Effector CD8-positive, alpha-beta T cell (primary cell): ENCODE measurements around the gene ZNF140.

Experiments used
- DNase-seq: peaks from one replicate; lab custom pipeline; 2025; lab: John Stamatoyannopoulos, UW

The ZNF140 gene

DNA sequence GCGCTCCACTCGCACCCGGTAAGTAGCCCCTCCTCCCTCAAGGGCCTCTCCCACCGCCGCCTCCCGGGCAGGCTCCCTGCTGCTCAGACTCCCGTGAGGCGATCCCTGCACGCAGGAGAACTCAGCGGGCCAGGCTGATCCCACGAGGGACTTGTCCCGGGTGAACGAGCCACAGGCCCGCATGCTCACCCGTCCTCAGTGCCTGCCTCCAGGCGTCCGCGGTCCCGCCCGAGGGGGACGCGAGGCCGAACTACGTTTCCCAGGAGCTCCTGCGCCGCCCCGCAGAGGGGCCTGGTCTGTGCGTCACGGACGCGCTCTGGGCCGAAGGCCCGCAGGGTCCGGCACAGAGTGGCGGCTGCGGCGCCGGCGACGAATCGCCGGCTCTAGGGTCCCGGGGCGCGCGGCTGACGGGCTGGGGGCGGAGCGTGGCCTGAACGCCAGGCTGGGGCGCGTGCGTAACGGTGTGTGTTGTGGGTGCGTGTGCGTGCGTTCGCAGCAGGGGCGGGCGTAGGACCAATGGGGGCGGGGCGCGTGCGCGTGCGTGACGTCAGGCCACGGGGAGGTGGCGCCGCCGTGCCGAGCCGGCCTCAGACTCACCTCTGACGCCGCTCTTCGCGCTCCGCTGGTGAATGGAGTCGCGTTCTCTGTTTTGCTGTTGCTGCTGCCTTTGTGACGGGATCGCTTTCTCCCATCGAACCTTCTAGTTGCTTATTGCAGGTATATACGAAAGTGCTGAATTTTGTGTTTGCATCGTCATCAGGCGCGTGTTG lies 49.5 kb downstream of the ZNF140 start, which contains the start of the genes ZNF10 and ZNF891:
Gene ZNF10, plus strand, starts transcription at position 590 of the 770 bp plus-strand sequence. CDS start 13,866 bp downstream, outside the sequence.
Gene ZNF891, minus strand, starts transcription at position 237 of the 770 bp plus-strand sequence. CDS start 8,356 bp downstream, outside the sequence.
- DNase-seq = peak; percentile 94

- peak; percentile 54 for DNase-seq
These were observed 50.0 kb downstream of the ZNF140 start for GRCh38 chr12:133130808-133131128.

- DNase-seq = no peak
These were observed 55.0 kb downstream of the ZNF140 start for GRCh38 chr12:133135747-133136146.

GRCh38 chr12:133145981-133146380 lies 65.3 kb downstream of the ZNF140 start:
- no peak for DNase-seq

DNA sequence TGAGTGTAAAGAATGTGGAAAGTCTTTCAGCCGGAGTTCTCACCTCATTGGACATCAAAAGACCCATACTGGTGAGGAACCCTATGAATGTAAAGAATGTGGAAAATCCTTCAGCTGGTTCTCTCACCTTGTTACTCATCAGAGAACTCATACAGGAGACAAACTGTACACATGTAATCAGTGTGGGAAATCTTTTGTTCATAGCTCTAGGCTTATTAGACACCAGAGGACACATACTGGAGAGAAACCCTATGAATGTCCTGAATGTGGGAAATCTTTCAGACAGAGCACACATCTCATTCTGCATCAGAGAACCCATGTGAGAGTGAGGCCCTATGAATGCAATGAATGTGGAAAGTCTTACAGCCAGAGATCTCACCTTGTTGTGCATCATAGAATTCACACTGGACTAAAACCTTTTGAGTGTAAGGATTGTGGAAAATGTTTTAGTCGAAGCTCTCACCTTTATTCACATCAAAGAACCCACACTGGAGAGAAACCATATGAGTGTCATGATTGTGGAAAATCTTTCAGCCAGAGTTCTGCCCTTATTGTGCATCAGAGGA lies 75.5 kb downstream of the ZNF140 start:
- DNase-seq = no peak
